DND-41 (cell line): ENCODE measurements around the gene PTPRG.

Source experiments
- ATAC-seq: fragments of 200-7000 bp; cut with Tn5 transposase; 3 replicates; pipeline ENCODE4 v1.9.1; 2021; ENCODE audit warnings: low read depth; ENCODE audit not compliant: insufficient read depth
- DNase-seq: peaks from one replicate; pipeline ENCODE4 v3.0.0-alpha.2; 2020
- H2AFZ ChIP-seq: 2 replicates; pipeline ENCODE4 v1.6.0; 2012; ENCODE audit warnings: low read depth, low read length
- H3K27ac ChIP-seq: 2 replicates; pipeline ENCODE4 v1.5.1; 2012; ENCODE audit warnings: low read length, inconsistent platforms
- H3K27me3 ChIP-seq: fragments of 200-600 bp; sonication (generic); 2 replicates; pipeline ENCODE4 v1.6.0; 2012; ENCODE audit warnings: low read length, mild to moderate bottlenecking, inconsistent platforms; ENCODE audit not compliant: insufficient read depth, poor library complexity
- H3K36me3 ChIP-seq: 2 replicates; pipeline ENCODE4 v1.5.1; 2012; ENCODE audit warnings: low read length, inconsistent platforms; ENCODE audit not compliant: insufficient read depth
- H3K4me1 ChIP-seq: 2 replicates; pipeline ENCODE4 v1.5.1; 2012; ENCODE audit warnings: mild to moderate bottlenecking, low read length; ENCODE audit not compliant: insufficient read depth
- H3K4me2 ChIP-seq: 2 replicates; pipeline ENCODE4 v1.6.0; 2012; ENCODE audit warnings: mild to moderate bottlenecking, moderate library complexity, low read length, inconsistent platforms; ENCODE audit not compliant: insufficient read depth
- H3K4me3 ChIP-seq, 2 experiments: fragments of 200-600 bp in 1 of 2; shearing (Covaris generic) in 1 of 2; 2 replicates each; pipeline ENCODE4 v1.5.1; 2012 to 2016; ENCODE audit warnings: inconsistent platforms in 2 of 2, low read length in 2 of 2, mild to moderate bottlenecking in 2 of 2, low read depth in 1 of 2, moderate library complexity in 1 of 2
- H3K79me2 ChIP-seq: 2 replicates; pipeline ENCODE4 v1.6.0; 2012; ENCODE audit warnings: low read length, inconsistent platforms; ENCODE audit not compliant: insufficient read depth
- H3K9ac ChIP-seq: 2 replicates; pipeline ENCODE4 v1.6.0; 2012; ENCODE audit warnings: low read depth, mild to moderate bottlenecking, inconsistent platforms, low read length, moderate library complexity
- H3K9me3 ChIP-seq: 2 replicates; pipeline ENCODE4 v1.5.1; 2012; ENCODE audit warnings: low read length, moderate library complexity, mild to moderate bottlenecking, inconsistent platforms; ENCODE audit not compliant: insufficient read depth, severe bottlenecking
- H4K20me1 ChIP-seq: 2 replicates; pipeline ENCODE4 v1.6.0; 2012; ENCODE audit warnings: low read length; ENCODE audit not compliant: insufficient read depth
- CTCF ChIP-seq: IDR thresholded peaks from 2 replicates; pipeline ENCODE4 v1.5.1; 2012; ENCODE audit warnings: borderline replicate concordance, low read length, moderate library complexity, mild to moderate bottlenecking; ENCODE audit not compliant: poor library complexity, severe bottlenecking; ENCODE audit errors: extremely low read depth
- EZH2 ChIP-seq: IDR thresholded peaks from 3 replicates; pipeline ENCODE4 v1.6.1; 2012; ENCODE audit warnings: borderline replicate concordance, low read depth, mild to moderate bottlenecking, moderate library complexity, low read length, inconsistent platforms; ENCODE audit not compliant: severe bottlenecking

The PTPRG gene

GRCh38 chr3:62132027-62132602 lies 570.7 kb downstream of the PTPRG start:
- no peak for TF ChIP-seq CTCF
- no peak for TF ChIP-seq EZH2
- H3K27me3 ChIP-seq = no peaks in the 10 kb centered on the region
- no peaks in the 10 kb centered on the region for H4K20me1 ChIP-seq
- H3K4me1 ChIP-seq = no peaks in the 10 kb centered on the region
- no peaks in the 10 kb centered on the region for H3K79me2 ChIP-seq
- H3K9me3 ChIP-seq = no peaks in the 10 kb centered on the region
- no peak overlapping the region for H3K4me3 ChIP-seq
- H3K4me2 ChIP-seq = no peak overlapping the region
- H3K27ac ChIP-seq = no peak overlapping the region
- no peak for DNase-seq
- no peak overlapping the region for H3K9ac ChIP-seq
- no peak for ATAC-seq
- H3K36me3 ChIP-seq = no peaks in the 10 kb centered on the region
- no peak overlapping the region for H2AFZ ChIP-seq

GRCh38 chr3:62133015-62133414 lies 571.6 kb downstream of the PTPRG start:
- H3K27ac ChIP-seq = no peak overlapping the region
- H3K4me3 ChIP-seq = no peak overlapping the region

GRCh38 chr3:62134061-62134496 lies 572.7 kb downstream of the PTPRG start:
- Histone ChIP-seq H3K9ac (no peak overlapping the region), H3K4me1 (no peaks in the 10 kb centered on the region), H2AFZ (no peak overlapping the region), H3K27ac (no peak overlapping the region), H3K4me3 (no peak overlapping the region), H3K9me3 (no peaks in the 10 kb centered on the region), H4K20me1 (no peaks in the 10 kb centered on the region), H3K79me2 (no peaks in the 10 kb centered on the region), H3K36me3 (no peaks in the 10 kb centered on the region), H3K27me3 (no peaks in the 10 kb centered on the region), H3K4me2 (no peak overlapping the region)
- ATAC-seq = no peak
- DNase-seq = no peak
- TF ChIP-seq CTCF = no peak
- no peak for TF ChIP-seq EZH2

More at GRCh38 chr3:62133015-62133414, 571.6 kb downstream of the PTPRG start:
- Histone ChIP-seq H2AFZ (no peak overlapping the region), H3K9ac (no peak overlapping the region), H3K27me3 (no peaks in the 10 kb centered on the region), H3K4me2 (no peak overlapping the region), H3K79me2 (no peaks in the 10 kb centered on the region), H3K36me3 (no peaks in the 10 kb centered on the region), H3K9me3 (no peaks in the 10 kb centered on the region), H3K4me1 (no peaks in the 10 kb centered on the region), H4K20me1 (no peaks in the 10 kb centered on the region)
- no peak for TF ChIP-seq EZH2
- ATAC-seq (no peak), DNase-seq (no peak)

GRCh38 chr3:62135741-62136140 lies 574.4 kb downstream of the PTPRG start:
- Histone ChIP-seq H3K27me3 (no peaks in the 10 kb centered on the region), H3K4me2 (no peak overlapping the region), H4K20me1 (no peaks in the 10 kb centered on the region), H3K36me3 (no peaks in the 10 kb centered on the region), H3K9ac (no peak overlapping the region), H3K9me3 (no peaks in the 10 kb centered on the region), H3K4me1 (no peaks in the 10 kb centered on the region), H3K27ac (no peak overlapping the region), H3K4me3 (no peak overlapping the region), H2AFZ (no peak overlapping the region), H3K79me2 (no peaks in the 10 kb centered on the region)
- DNase-seq (no peak), ATAC-seq (no peak)
- no peak for TF ChIP-seq CTCF
- TF ChIP-seq EZH2 = no peak
